IPS DF 4.7 (cell line): ENCODE measurements around the gene FAM107B.

ENCODE experiments used
- DNase-seq: peaks from one replicate; pipeline ENCODE4 v3.0.0-alpha.2; 2013; ENCODE audit warnings: low spot score; ENCODE audit errors: extremely low read depth

FAM107B gene

DNA sequence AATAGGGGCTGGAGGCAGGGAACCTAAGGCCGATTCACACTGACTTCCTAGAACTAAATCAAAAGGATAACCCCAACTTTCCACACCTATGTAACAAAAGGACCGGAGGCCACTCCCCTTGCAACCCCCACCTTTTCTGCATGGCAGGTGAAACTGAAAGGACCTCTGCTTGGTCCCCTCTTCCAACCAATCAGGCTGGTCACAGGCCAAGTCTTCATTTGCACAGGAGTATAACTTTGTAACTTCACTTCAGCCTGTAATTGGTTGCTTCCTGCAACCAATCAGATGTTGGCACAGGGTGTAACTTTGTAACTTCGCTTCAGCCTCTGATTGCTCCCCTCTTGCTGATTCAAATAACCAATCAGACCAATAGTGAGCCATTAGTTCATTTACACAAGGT lies 190.0 kb downstream of the FAM107B start:
- DNase-seq = no peak

DNA sequence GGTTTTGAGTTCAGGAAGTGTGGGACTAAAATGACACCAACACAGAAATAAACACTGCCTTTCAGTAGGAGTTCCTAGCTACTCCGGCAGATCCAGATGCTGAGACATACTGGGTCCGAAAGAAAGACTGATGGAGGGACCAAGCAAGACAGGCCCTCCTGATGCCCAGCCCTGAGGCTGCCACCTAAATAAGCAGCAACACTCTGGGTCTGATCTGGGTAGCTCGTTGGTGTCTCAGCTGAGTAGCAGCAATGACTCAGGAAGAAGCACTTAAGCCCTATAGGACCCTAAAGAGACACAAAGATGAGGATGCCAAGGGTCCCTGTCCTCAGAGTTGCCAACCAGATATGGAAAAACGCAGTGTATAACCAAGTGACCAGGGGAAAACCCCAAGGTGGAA lies 190.7 kb downstream of the FAM107B start:
- DNase-seq = no peak

DNA sequence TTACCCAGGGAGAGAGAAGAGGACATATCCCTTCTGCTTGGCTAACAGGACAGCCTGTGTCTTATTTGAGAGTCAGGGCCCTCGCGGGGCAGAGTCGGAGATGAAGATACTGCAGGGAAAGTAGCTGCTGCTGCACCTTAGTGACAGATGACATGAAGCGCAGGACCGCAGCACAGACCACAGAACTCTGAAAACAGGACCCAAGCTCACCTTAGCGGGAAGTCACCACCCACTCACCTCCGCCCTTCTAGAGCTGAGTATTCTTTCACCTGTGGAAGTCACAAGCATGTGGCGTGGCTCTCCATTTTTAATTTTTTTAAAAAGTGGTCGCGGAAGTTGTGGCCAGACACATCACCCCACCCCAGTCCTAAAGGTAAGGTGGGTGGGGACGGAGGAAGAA lies 191.4 kb downstream of the FAM107B start:
- DNase-seq = no peak

DNA sequence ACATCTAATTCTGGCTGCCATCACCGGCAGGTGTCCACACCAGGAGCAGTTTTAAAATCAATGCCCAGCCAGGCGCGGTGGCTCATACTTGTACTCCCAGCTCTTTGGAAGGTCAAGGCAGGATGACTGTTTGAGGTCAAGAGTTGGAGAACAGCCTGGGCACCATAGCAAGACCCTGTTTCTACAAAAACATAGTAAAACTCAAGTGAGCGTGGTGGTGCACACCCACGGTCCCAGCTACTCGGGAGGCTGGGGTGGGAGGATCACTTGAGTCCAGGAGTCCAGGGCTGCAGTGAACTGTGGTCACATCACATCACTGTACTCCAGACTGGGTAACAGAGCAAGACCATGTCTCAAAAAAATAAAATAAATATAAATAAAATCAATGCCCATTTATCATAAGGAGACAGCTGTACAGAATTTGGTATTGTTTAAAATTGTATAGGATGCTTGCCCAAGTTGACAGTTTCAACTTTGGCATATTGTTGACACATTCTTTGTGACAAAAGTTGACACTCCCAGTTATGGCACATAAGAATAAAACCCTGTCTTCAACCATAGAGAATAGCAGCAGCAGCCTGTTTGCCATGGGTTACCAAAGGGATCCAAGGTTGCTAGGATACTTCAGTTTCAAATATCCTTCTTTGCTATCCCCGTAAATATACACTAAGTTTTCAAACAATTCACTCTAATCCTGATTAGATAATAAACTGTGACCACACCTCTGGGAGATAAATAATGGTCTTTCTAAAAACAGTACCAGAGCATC lies 193.0 kb downstream of the FAM107B start:
- no peak for DNase-seq

DNA sequence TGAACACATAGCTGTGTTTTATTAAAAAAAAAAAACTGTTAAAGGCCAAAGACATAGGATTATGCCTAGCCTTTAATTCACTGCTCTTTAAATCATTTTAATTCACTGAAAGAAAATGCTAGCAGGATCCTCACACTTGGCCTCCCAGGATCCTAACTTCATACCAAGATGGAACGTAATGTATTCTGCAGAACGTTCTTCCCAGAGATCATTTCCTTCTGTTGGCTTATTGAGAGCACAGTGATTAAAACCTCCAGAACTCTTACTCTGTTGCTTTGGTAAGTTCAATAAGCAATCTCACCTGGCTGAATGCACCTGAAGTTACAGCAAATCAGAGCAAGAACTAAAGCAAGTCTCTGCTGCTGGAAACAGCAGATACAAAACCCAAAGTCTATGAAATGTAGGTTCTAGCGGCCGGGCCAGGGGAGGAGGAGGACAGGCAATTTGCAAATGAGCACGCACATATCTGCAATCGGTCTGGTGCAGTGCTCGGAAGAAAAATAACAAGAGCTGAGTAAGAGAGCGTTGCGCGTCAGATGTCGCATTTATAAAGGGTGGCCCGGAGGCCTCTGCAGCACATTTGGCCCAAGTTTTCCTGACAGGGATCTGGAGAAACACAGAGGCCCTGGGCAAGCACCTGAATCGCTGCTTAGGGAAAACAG lies 193.9 kb downstream of the FAM107B start:
- DNase-seq = no peak

DNA sequence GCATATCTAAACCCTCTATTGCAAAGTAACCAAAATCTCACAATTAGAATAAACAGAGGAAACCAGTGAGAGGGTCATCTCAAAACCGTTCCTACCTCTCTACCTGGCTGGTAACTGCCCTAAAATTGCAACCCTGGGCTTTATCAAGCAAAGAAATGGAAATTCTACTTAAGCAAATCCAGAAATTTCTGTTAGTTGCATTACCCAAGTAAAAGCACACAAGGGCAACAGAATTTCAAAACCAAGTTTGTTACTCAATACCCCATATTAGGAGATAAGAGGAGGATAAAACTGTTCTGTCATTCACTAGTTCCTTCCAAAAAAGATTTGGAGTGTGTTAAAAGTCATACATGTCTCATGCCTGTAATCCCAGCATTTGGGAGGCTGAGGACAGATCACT lies 195.3 kb downstream of the FAM107B start:
- no peak for DNase-seq

DNA sequence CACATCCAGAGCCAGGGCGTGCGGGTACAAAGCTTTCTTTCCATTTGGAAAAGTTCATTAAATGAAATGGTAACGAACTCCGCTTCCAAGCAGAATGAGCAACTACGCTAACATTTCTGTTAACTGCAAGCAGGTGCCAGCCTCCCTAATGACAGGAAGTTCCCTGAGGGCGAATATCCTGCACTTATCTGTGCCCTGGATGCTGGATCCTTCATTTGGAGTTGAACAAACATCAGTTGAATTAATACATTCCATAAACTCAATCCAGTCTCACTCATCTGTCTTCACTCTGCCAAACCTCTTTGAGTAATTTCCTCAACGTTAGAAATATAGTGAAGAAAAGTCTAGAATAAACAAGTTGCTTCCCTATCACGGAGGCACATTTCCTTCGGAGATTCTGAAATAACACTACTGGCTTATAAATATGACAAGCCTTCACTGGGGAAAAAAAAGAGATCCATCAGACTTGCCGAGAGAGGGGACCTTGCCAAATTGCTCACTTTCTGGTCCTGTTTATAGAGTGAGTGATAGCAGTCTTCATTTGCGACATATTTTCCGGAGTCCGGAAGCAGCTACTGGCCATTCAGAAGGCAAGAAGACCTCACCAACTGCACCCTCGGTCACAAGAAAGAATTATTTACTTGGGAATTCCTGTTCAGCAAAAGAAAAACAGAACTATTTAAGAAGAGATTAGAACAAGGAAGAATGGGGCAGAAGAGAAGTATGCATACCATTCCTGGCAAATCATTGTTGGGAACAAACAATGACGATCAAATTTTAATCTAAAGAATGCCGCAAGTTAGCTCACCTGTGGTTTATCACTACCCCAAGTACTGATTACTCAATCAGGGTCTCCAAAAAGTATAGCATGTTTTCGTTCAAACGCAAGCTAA lies 196.4 kb downstream of the FAM107B start:
- no peak for DNase-seq

DNA sequence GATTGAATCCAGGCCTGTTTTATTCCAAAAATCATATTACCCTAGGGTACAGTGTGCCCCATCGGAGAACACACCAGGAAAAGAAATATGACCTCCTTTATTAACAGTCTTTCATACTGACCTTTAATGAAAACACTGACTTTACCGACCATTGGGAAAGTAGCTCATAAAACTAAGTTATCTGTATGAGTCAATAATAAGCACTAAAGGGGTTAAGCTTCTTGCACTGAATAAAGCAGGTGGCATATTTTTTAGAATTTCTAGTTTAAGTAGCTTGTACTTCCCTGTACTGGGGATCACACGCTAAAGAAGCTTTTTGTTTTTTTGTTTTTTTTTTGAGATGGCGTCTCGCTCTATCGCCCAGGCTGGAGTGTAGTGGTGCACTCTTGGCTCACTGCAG lies 199.8 kb downstream of the FAM107B start:
- DNase-seq = no peak

DNA sequence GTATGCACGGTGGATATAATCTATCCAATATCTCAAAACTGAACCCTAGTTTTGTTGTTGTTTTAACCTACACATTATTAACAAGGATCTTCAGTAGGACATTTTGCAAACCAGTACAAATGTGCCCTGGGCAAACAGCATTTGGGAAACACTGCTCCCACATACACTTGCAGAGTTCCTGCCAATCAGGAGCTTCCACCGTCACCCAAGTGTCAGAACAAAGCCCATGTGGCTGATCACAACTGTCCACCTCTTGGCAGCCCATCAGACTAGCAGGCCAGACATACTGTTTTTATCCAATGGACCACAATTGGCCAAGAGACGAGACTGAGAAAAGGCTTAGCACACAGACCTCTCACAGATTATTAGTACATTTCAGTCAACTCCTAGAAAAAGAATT lies 200.4 kb downstream of the FAM107B start:
- no peak for DNase-seq

DNA sequence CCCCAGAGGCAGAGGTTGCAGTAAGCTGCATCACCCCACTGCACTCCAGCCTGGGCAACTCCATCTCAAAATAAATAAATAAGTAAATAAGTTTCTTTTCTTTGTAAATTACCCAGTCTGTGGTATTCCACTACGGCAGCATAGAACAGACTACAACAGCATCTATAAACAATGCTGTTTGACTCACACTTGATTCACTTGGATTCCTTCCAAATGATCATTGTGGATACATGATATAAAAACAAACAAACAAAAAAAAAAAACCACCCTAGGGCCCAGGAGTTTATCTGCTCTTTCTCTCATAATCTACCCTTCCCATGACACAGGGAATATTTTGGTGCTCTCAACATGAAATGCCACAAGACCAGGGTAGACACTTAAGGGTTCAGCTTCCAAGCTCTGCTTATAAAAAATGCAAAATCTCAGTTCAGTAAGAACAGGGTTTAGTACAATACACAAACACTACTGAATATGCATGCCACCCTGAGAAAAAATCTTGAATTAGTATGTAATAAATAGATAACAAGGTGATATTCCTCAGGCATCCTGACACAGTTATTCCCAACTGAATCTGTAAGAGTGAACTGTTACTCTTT lies 200.9 kb downstream of the FAM107B start:
- DNase-seq = no peak

DNA sequence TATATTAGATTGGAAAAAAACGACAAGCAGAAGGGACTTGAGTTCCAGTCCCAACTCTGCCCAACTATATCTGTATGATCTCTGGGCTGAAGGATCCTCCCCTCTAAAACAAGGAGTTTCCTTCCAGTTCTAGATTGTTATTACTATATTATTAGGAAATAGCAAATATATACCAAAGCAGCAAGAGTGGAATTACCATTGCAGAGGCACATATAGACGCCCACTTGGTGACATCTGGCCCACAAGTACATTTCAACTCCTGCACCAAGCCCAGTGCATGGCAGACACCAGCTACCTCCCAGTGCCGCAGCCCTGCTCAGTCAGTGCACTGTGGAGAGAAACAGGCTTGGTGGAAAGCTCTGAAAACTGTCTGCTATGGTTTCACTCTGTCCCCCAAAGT lies 201.9 kb downstream of the FAM107B start:
- no peak for DNase-seq

DNA sequence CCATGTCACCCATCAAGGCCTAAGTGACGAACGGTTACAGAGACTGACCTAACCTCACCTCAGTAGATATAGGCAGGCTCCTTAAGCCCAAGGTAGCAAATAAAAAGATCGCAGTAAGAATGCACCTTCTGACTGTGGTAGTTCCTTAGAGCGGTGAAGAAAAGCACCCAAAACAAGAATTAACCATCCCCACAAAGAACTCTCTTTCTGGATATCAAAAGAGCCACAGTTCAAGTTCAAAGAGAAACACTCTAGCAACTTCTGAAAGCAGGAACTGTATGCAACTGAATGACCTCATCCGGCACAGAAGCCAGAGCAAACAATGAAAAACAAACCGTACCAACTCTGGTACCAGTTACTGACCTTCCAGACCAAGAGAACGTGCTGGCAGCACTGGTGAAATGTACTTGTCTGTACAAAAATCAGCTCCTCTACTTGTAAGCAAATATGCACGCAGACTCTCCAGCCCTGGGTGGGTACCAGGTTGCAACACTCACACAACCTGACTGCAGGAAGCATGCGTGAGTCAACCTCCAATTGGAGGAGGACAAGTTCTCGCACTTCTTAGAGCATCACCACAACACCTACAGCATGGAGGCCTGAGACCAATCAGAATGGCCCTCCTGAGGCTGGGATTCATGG lies 202.7 kb downstream of the FAM107B start:
- DNase-seq = no peak

DNA sequence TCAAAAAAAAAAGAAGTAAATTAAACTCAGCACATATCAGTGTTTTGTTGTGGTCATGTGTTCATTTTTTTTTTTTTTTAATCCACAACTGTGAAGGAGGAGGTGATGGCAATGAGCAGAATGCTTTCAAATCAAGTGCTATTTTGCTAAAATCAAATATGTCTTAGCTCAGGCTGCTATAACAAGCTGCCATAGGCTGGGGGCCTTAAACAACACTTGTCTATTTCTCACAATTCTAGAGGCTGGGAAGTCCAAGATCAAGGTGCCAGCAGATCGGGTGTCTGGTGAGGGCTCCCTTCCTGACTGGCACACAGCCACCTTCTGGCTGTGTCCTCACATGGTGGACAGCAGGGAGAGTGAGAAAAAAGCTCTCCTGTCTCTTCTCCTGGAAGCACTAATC lies 203.9 kb downstream of the FAM107B start:
- no peak for DNase-seq

DNA sequence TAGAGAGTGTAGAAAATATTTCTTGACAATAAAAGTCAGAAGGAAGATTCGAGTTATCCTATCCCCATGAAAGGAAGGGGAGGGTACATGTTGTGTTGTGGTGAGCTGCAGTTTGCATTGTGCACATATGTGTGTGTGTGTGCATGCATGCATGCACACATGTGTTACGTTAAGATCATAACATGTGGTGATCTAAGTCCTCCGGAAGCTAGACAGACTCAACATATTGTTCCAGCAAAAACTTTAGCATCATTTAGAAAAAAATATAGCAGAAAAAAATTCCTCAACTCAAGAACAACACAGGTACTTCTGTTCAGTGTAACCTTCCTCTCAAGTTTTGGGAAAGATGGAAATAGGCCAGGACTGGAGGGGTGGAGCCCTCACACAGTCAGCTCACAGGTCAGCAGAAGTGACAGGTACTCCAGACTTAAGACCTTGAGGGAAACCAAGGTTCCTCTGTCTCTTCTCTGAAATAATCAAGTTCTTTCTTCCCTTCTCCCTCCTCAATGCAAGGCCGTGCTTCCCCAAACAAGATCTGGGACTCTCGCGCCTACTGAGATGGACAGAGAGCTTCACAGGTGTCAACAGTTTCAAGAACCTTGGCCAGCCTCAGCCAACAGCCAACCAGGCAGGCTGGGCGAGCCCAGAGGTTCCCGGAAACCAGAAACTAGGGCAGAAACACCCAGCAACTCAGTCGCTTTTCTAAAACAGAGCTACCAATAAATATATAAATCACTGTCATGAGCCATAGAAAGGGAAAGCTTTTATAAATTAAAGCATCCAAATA lies 205.2 kb downstream of the FAM107B start:
- DNase-seq = no peak

DNA sequence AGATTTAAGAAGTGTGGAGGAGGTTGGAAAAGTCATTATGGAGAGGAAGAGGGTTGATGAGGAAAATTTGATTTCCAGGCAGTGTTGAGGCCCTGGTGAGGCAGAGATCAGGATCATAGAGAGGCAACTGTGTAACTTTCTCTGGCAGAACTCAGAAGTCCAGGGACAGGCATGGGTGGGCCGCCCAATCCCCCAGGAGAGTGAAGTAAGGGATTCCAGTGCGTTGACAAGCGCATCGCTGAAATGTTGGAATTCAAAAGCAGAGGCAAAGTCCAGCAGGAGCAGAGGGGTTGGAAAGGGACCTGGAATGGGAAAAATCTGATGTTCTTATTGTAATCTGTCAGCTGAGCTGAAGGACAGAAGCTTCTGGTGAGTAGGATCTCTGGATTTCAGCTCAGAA lies 207.3 kb downstream of the FAM107B start:
- DNase-seq = no peak

DNA sequence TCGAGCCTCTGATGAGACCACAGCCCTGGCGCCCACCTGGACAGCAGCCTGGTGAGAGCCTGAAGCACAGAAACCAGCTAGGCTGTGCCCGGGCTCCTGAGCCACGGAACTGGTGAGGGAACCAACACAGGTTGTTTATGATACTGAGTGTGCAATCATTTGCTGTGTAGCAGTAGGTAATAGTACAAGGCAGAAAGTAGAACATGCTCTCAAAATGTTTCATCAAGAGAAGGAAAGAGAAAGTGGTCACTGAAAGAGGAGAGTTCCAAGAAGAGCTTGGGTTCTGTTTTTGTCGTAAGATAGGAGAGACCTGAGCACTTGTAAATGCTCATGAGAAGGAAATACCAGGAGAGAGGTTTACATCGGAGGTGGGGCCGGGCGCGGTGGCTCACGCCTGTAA lies 208.2 kb downstream of the FAM107B start:
- DNase-seq = no peak

DNA sequence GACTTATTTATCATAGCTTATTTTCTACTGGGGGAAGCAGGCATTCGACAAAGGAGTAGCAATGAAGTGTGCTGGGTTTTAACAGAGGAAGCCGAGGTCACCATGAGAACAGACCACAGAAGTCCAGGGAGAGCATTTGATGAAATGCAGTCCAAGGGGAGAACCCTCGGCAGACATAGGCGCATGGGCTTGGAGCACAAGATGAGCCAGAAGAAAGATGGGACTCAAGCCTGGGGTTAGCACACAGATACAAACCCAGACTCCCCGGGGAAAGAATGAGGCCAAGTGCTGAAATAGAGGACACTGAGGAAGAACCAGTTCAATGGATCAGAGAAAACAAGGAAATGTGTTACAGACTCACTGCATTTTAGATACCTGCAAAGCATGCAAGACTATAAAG lies 209.5 kb downstream of the FAM107B start:
- no peak for DNase-seq

DNA sequence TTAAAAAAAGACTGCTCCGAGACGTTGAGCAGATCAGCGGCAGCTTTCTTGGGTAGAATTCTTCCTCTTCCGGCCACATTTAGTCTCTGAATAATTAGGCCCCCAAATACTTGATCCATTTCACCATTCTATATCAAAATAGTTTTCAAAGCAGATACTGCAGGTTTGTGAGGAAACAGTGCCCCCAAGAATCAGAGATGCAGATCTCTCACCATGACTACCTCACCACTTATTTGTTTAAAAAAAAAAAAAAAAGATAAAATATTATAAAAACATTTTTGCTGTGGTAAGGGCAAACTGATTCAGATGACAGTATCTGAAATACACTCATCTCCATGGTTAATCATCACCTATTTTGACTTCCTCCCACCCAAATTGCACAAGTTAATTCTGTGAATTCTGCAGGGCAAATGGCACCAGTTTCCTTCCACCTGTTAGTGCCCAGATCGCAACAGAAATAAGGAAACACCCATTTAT lies 210.4 kb downstream of the FAM107B start:
- no peak for DNase-seq

DNA sequence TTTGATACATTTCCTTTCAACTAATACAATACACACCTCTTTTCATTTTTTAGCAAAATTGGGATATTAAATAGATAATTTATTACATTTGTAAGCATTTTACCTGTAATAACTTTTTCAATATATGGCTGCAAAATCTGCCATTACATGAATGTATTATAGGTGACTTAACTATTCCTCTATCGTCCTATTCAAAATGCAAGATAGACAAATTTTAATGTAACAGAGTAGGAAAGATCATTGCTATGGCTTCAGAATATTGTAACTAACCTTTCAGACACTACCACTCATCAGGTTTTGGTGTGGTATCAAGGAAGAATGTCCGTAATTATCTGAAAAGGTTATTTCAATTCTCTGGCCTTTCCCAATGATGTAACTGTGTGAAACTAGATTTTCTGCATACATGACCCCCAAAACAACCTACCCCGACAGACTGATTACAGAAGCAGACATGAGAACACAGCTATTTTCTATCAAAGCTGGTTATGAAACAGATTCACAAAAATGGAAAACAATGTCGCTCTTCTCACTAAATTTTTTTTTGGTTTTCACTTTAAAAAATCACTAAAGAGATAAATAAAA lies 211.2 kb downstream of the FAM107B start:
- no peak for DNase-seq

DNA sequence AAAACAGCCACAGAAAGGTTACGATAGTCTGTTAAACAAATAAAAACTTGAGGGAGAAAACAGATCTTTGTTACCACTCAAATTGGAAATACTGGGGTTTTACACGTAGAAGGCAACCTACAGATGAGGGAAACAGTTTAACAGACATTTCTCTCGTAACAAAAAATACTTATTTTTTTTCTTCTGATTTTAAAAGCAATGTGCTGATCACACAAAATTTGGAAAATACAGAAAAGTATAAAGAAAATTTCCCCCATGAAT lies 211.7 kb downstream of the FAM107B start:
- no peak for DNase-seq
